NCI-H2171 (cell line): ENCODE data around the gene CDK11B.
A peak's percentile ranks its signal among the peaks of the same experiment; 100 is the strongest.

Source experiments
- DNase-seq: peaks from one replicate; lab custom pipeline; 2025; lab: John Stamatoyannopoulos, UW

The CDK11B gene

GRCh38 chr1:1627261-1627828 lies 31.5 kb downstream of the CDK11B start:
- no peak for DNase-seq

- DNase-seq = no peak
Measured at GRCh38 chr1:1626207-1627141, 32.3 kb downstream of the CDK11B start.

- no peak for DNase-seq
Measured at GRCh38 chr1:1625824-1626206, 33.0 kb downstream of the CDK11B start.

GRCh38 chr1:1625404-1625775 lies 33.4 kb downstream of the CDK11B start:
- no peak for DNase-seq

- peak; percentile 8 for DNase-seq
Measured at GRCh38 chr1:1624443-1625403, 34.1 kb downstream of the CDK11B start.

- DNase-seq = no peak
Measured at GRCh38 chr1:1623631-1624442, 35.0 kb downstream of the CDK11B start.

GRCh38 chr1:1623181-1623630 lies 35.6 kb downstream of the CDK11B start:
- no peak for DNase-seq

GRCh38 chr1:1622788-1623094 lies 36.1 kb downstream of the CDK11B start:
- DNase-seq = no peak

- DNase-seq = no peak
Measured at GRCh38 chr1:1622010-1622787, 36.6 kb downstream of the CDK11B start.

- no peak for DNase-seq
Measured at GRCh38 chr1:1621173-1622009, 37.4 kb downstream of the CDK11B start.

GRCh38 chr1:1620433-1621139 lies 38.2 kb downstream of the CDK11B start:
- DNase-seq = no peak

GRCh38 chr1:1619917-1620361 lies 38.9 kb downstream of the CDK11B start:
- no peak for DNase-seq

GRCh38 chr1:1618396-1619068 lies 40.3 kb downstream of the CDK11B start:
- DNase-seq = no peak

GRCh38 chr1:1617925-1618324 lies 40.9 kb downstream of the CDK11B start:
- no peak for DNase-seq

- DNase-seq = no peak
Measured at GRCh38 chr1:1617516-1617915, 41.3 kb downstream of the CDK11B start.

GRCh38 chr1:1616838-1617237 lies 42.0 kb downstream of the CDK11B start:
- DNase-seq = no peak

- no peak for DNase-seq
Measured at GRCh38 chr1:1616045-1616790, 42.6 kb downstream of the CDK11B start.
